OCI-LY1 (cell line): ENCODE data around the gene MTG2.

Experiments
- H2AFZ ChIP-seq: fragments of 200-600 bp; sonication (generic), shearing (Covaris generic); 2 replicates; pipeline ENCODE4 v1.6.0; 2014; ENCODE audit warnings: antibody characterized with exemption, mild to moderate bottlenecking, low read length
- H3F3A ChIP-seq: fragments of 200-600 bp; sonication (generic), shearing (Covaris generic); 2 replicates; pipeline ENCODE4 v1.6.0; 2014; ENCODE audit warnings: mild to moderate bottlenecking, antibody characterized with exemption, low read length, moderate library complexity; ENCODE audit not compliant: insufficient read depth
- H3K27ac ChIP-seq: fragments of 200-600 bp; sonication (generic); 2 replicates; pipeline ENCODE4 v1.5.1; 2014; ENCODE audit warnings: low read length, mixed run types, mild to moderate bottlenecking, low read depth; ENCODE audit not compliant: poor library complexity, severe bottlenecking
- H3K27me3 ChIP-seq: fragments of 200-600 bp; sonication (generic); 2 replicates; pipeline ENCODE4 v1.6.0; 2014; ENCODE audit warnings: antibody characterized with exemption, mild to moderate bottlenecking, low read length, moderate library complexity; ENCODE audit not compliant: insufficient read depth
- H3K36me3 ChIP-seq: fragments of 200-600 bp; sonication (generic); 2 replicates; pipeline ENCODE4 v1.6.1; 2014; ENCODE audit warnings: mild to moderate bottlenecking, antibody characterized with exemption, low read length, moderate library complexity, mixed read lengths; ENCODE audit not compliant: insufficient read depth
- H3K4me1 ChIP-seq: fragments of 200-600 bp; sonication (generic); 2 replicates; pipeline ENCODE4 v1.5.1; 2014; ENCODE audit warnings: mild to moderate bottlenecking, low read length, moderate library complexity; ENCODE audit not compliant: insufficient read depth, severe bottlenecking
- H3K4me2 ChIP-seq: fragments of 200-600 bp; sonication (generic), shearing (Covaris generic); 2 replicates; pipeline ENCODE4 v1.6.1; 2014; ENCODE audit warnings: low read length
- H3K4me3 ChIP-seq: fragments of 200-600 bp; sonication (generic); 2 replicates; pipeline ENCODE4 v1.5.1; 2014; ENCODE audit warnings: low read length, low read depth, mild to moderate bottlenecking, mixed read lengths; ENCODE audit not compliant: poor library complexity, severe bottlenecking
- H3K79me2 ChIP-seq: fragments of 200-600 bp; shearing (Covaris generic); 2 replicates; pipeline ENCODE4 v1.6.1; 2016; ENCODE audit warnings: mixed run types, low read length, mixed read lengths; ENCODE audit not compliant: insufficient read depth
- H3K9ac ChIP-seq: fragments of 200-600 bp; sonication (generic), shearing (Covaris generic); 2 replicates; pipeline ENCODE4 v1.6.1; 2014; ENCODE audit warnings: mild to moderate bottlenecking, low read length, mixed read lengths
- H3K9me2 ChIP-seq: fragments of 200-600 bp; sonication (generic), shearing (Covaris generic); 2 replicates; pipeline ENCODE4 v1.6.1; 2014; ENCODE audit warnings: low read depth, mild to moderate bottlenecking, low read length, mixed read lengths
- H3K9me3 ChIP-seq: fragments of 200-600 bp; shearing (Covaris generic); 2 replicates; pipeline ENCODE4 v1.6.1; 2014; ENCODE audit warnings: low read length, mixed read lengths
- H4K20me1 ChIP-seq: fragments of 200-600 bp; sonication (generic), shearing (Covaris generic); 2 replicates; pipeline ENCODE4 v1.6.0; 2016; ENCODE audit warnings: mild to moderate bottlenecking, low read length; ENCODE audit not compliant: insufficient read depth
- CTCF ChIP-seq: fragments of 200-600 bp; sonication (generic), shearing (Covaris generic); IDR thresholded peaks from 2 replicates; pipeline ENCODE4 v1.5.1; 2017; ENCODE audit warnings: mild to moderate bottlenecking, antibody characterized with exemption, low read length, moderate library complexity, mixed read lengths
- EZH2 ChIP-seq: fragments of 200-600 bp; sonication (generic), shearing (Covaris generic); IDR thresholded peaks from 2 replicates; pipeline ENCODE4 v1.8.0; 2017; ENCODE audit warnings: borderline replicate concordance, mixed run types, mild to moderate bottlenecking, antibody characterized with exemption, low read length, moderate library complexity, mixed read lengths

The MTG2 gene

GRCh38 chr20:62236766-62237513, 54.1 kb downstream of the MTG2 start:
- H3K27me3 ChIP-seq, result no peaks in the 10 kb centered on the region; the same call in 1 of the 2 replicates
- H2AFZ ChIP-seq, result no peak overlapping the region
- H3K79me2 ChIP-seq, result 0 out of 2 replicates have a peak, but pooled peaks cover 3% of the 10 kb centered on the region
- H3F3A ChIP-seq, result no peaks in the 10 kb centered on the region
- no peak overlapping the region for H3K4me2 ChIP-seq
- H4K20me1 ChIP-seq, result no peaks in the 10 kb centered on the region
- H3K9me2 ChIP-seq, result no peaks in the 10 kb centered on the region
- H3K4me3 ChIP-seq, result no peak overlapping the region
- H3K4me1 ChIP-seq, result peaks cover 20% of the 10 kb centered on the region
- H3K36me3 ChIP-seq, result peaks cover 5% of the 10 kb centered on the region; the same call in 1 of the 2 replicates
- no peak overlapping the region for H3K27ac ChIP-seq
- TF ChIP-seq EZH2, result no peak
- no peak for TF ChIP-seq CTCF
- no peak overlapping the region for H3K9ac ChIP-seq
- no peaks in the 10 kb centered on the region for H3K9me3 ChIP-seq

- Histone ChIP-seq H4K20me1 (no peaks in the 10 kb centered on the region), H3K4me1 (peaks cover 20% of the 10 kb centered on the region), H3K27me3 (no peaks in the 10 kb centered on the region; the same call in 1 of the 2 replicates), H3K9me3 (no peaks in the 10 kb centered on the region), H3F3A (no peaks in the 10 kb centered on the region), H3K4me2 (peak overlapping the region; percentile 62), H3K27ac (no peak overlapping the region), H3K9me2 (no peaks in the 10 kb centered on the region), H3K9ac (peak overlapping the region; percentile 33; the same call in 1 of the 2 replicates), H3K36me3 (peaks cover 10% of the 10 kb centered on the region; the same call in 1 of the 2 replicates), H3K4me3 (peak overlapping the region; percentile 47), H2AFZ (0 out of 2 replicates have a peak overlapping the region, but pooled peaks have one; percentile 44), H3K79me2 (0 out of 2 replicates have a peak, but pooled peaks cover 3% of the 10 kb centered on the region)
- TF ChIP-seq EZH2 (no peak), CTCF (no peak)
Observed at GRCh38 chr20:62237514-62237800, 54.6 kb downstream of the MTG2 start.

GRCh38 chr20:62237801-62238568, 55.2 kb downstream of the MTG2 start, which contains the start of gene OSBPL2:
TSS of gene OSBPL2 (plus strand) at chr20:62238521. CDS start at chr20:62256185, 17,664 bp downstream.
- Histone ChIP-seq H3K9me3 (no peaks in the 10 kb centered on the region), H3K79me2 (0 out of 2 replicates have a peak, but pooled peaks cover 3% of the 10 kb centered on the region), H3K27me3 (no peaks in the 10 kb centered on the region; the same call in 1 of the 2 replicates), H4K20me1 (no peaks in the 10 kb centered on the region), H3K4me1 (peaks cover 20% of the 10 kb centered on the region), H2AFZ (0 out of 2 replicates have a peak within 1 kb of the TSS, but pooled peaks have one; percentile 44), H3K4me2 (peak within 1 kb of the TSS; percentile 81), H3K36me3 (peaks cover 11% of the 10 kb centered on the region; the same call in 1 of the 2 replicates), H3K9ac (peak within 1 kb of the TSS; percentile 72), H3K9me2 (no peaks in the 10 kb centered on the region), H3F3A (no peaks in the 10 kb centered on the region), H3K27ac (peak within 1 kb of the TSS; percentile 8), H3K4me3 (peak within 1 kb of the TSS; percentile 68)
- TF ChIP-seq EZH2 (no peak), CTCF (no peak)
